GM12878 (cell line): ENCODE results near the gene HHAT. TPM values are rescaled to one million over a fixed set of nuclear protein-coding genes. Genes with fewer than 3 reads are reported as not detected.

ENCODE experiments used
- ATAC-seq: fragments of 200-7000 bp; cut with Tn5 transposase; 3 replicates; pipeline ENCODE4 v1.9.1; 2020; ENCODE audit warnings: mild to moderate bottlenecking, moderate library complexity
- BruUV-seq: library from RNA; stranded (reverse); fragments of 400-500 nt; replicated peaks from 2 replicates; lab custom pipeline; 2021; lab: Mats Ljungman, UMichigan
- CTCF ChIA-PET: fragments of 300-600 bp; sonication (Branson Sonifier 250); formaldehyde crosslinking; extraction: SDS; loops from one replicate; lab custom pipeline; 2021; ENCODE audit warnings: inconsistent platforms; lab: Yijun Ruan, JAX
- POLR2A ChIA-PET: fragments of 350-600 bp; formaldehyde crosslinking; extraction: SDS; loops from one replicate; lab custom pipeline; 2021; ENCODE audit warnings: inconsistent platforms; lab: Charles Lee
- RAD21 ChIA-PET: fragments of 300-600 bp; sonication (Branson Sonifier 250); formaldehyde crosslinking; loops from one replicate; lab custom pipeline; 2023; ENCODE audit warnings: antibody characterized with exemption; ENCODE audit not compliant: unreplicated experiment; lab: Charles Lee
- SMC1A ChIA-PET: fragments of 300-600 bp; sonication (Branson Sonifier 250); formaldehyde crosslinking; loops from one replicate; lab custom pipeline; 2023; ENCODE audit not compliant: unreplicated experiment, uncharacterized antibody; lab: Charles Lee
- DNase-seq: peaks from one replicate; pipeline ENCODE4 v3.0.0-alpha.2; 2011; ENCODE audit warnings: low read depth, low spot score
- FAIRE-seq: peaks from 3 replicates; lab custom pipeline; 2011; peaks lifted over from hg19 to GRCh38; lab: Jason Lieb, UNC
- H2AFZ ChIP-seq: 2 replicates; pipeline ENCODE4 v1.6.0; 2011; ENCODE audit warnings: low read depth, low read length, control low read depth; ENCODE audit not compliant: control insufficient read depth
- H3K27ac ChIP-seq: 2 replicates; pipeline ENCODE4 v1.5.1; 2011; ENCODE audit warnings: control low read depth; ENCODE audit not compliant: control insufficient read depth, insufficient read depth
- H3K27me3 ChIP-seq, 2 experiments: replicated peaks in 1 of 2; 2 replicates each; pipeline versions ENCODE4 v1.6.0 to v1.6.1; 2011; ENCODE audit warnings: low read length in 1 of 2; ENCODE audit not compliant: control insufficient read depth in 2 of 2, insufficient read depth in 2 of 2
- H3K36me3 ChIP-seq, 2 experiments: 2 replicates each; pipeline ENCODE4 v1.5.1; 2011; ENCODE audit warnings: low read length in 1 of 2; ENCODE audit not compliant: control insufficient read depth in 2 of 2, insufficient read depth in 2 of 2
- H3K4me1 ChIP-seq: 2 replicates; pipeline ENCODE4 v1.6.1; 2011; ENCODE audit warnings: mild to moderate bottlenecking, low read length, moderate library complexity, mixed read lengths; ENCODE audit not compliant: control insufficient read depth, insufficient read depth
- H3K4me2 ChIP-seq: 2 replicates; pipeline ENCODE4 v1.6.0; 2011; ENCODE audit warnings: control low read depth; ENCODE audit not compliant: control insufficient read depth, insufficient read depth
- H3K4me3 ChIP-seq: fragments of 200-600 bp; sonication (generic); 2 replicates; pipeline ENCODE4 v1.5.1; 2016
- H3K79me2 ChIP-seq: 2 replicates; pipeline ENCODE4 v1.6.0; 2011; ENCODE audit warnings: low read length; ENCODE audit not compliant: control insufficient read depth, insufficient read depth
- H3K9ac ChIP-seq: 2 replicates; pipeline ENCODE4 v1.8.0; 2011; ENCODE audit warnings: low read length, control low read depth, mixed read lengths; ENCODE audit not compliant: control insufficient read depth, insufficient read depth
- H3K9me3 ChIP-seq: replicated peaks from 3 replicates; pipeline ENCODE4 v1.5.1; 2011; ENCODE audit warnings: mild to moderate bottlenecking, low read length; ENCODE audit not compliant: control insufficient read depth, insufficient read depth
- H4K20me1 ChIP-seq: 2 replicates; pipeline ENCODE4 v1.6.0; 2011; ENCODE audit not compliant: control insufficient read depth, insufficient read depth
- HDGF ChIP-seq: fragments of 450-650 bp; IDR thresholded peaks from 2 replicates; pipeline ENCODE4 v1.6.1; 2016; ENCODE audit warnings: antibody characterized with exemption
- IKZF2 ChIP-seq, 2 experiments: fragments of 450-650 bp; IDR thresholded peaks; 2 replicates each; pipeline ENCODE4 v1.6.1; 2017; ENCODE audit warnings: mild to moderate bottlenecking in 2 of 2, moderate library complexity in 2 of 2
- JUNB ChIP-seq: IDR thresholded peaks from 2 replicates; pipeline ENCODE4 v1.6.1; 2016; ENCODE audit warnings: antibody characterized with exemption, mild to moderate bottlenecking
- KDM1A ChIP-seq: fragments of 200-600 bp; sonication (generic); IDR thresholded peaks from 2 replicates; pipeline ENCODE4 v1.6.1; 2016; ENCODE audit warnings: borderline replicate concordance
- LARP7 ChIP-seq: fragments of 450-650 bp; IDR thresholded peaks from 2 replicates; pipeline ENCODE4 v1.6.1; 2017; ENCODE audit warnings: mild to moderate bottlenecking
- MEF2A ChIP-seq: IDR thresholded peaks from 2 replicates; pipeline ENCODE4 v1.6.1; 2011; ENCODE audit warnings: low read depth, mild to moderate bottlenecking, low read length, moderate library complexity; ENCODE audit not compliant: insufficient read depth
- NBN ChIP-seq: fragments of 450-650 bp; IDR thresholded peaks from 2 replicates; pipeline ENCODE4 v1.6.1; 2016
- NR2C1 ChIP-seq: fragments of 450-650 bp; IDR thresholded peaks from 2 replicates; pipeline ENCODE4 v1.6.1; 2017; ENCODE audit warnings: antibody characterized with exemption, mild to moderate bottlenecking, moderate library complexity
- POLR2AphosphoS5 ChIP-seq: IDR thresholded peaks from 2 replicates; pipeline ENCODE4 v1.6.1; 2011; ENCODE audit warnings: mild to moderate bottlenecking, low read length, inconsistent platforms
- POU2F2 ChIP-seq: IDR thresholded peaks from 3 replicates; pipeline ENCODE4 v1.6.1; 2011; ENCODE audit warnings: low read depth, mild to moderate bottlenecking, low read length, borderline replicate concordance
- RAD51 ChIP-seq: fragments of 450-650 bp; IDR thresholded peaks from 2 replicates; pipeline ENCODE4 v1.6.1; 2016; ENCODE audit warnings: moderate library complexity, mild to moderate bottlenecking, inconsistent platforms
- SMARCA5 ChIP-seq: fragments of 450-650 bp; IDR thresholded peaks from 2 replicates; pipeline ENCODE4 v1.6.1; 2017; ENCODE audit warnings: mild to moderate bottlenecking
- SREBF1 ChIP-seq: IDR thresholded peaks from 2 replicates; pipeline ENCODE4 v1.6.1; 2012; ENCODE audit warnings: mild to moderate bottlenecking, low read length
- SUPT20H ChIP-seq: IDR thresholded peaks from 2 replicates; pipeline ENCODE4 v1.6.1; 2011; ENCODE audit warnings: low read depth, mild to moderate bottlenecking, low read length, moderate library complexity, borderline replicate concordance; ENCODE audit not compliant: control insufficient read depth
- YBX1 ChIP-seq: fragments of 450-650 bp; IDR thresholded peaks from 2 replicates; pipeline ENCODE4 v1.6.1; 2016; ENCODE audit warnings: antibody characterized with exemption
- ZNF622 ChIP-seq: fragments of 450-650 bp; IDR thresholded peaks from 2 replicates; pipeline ENCODE4 v1.6.1; 2017; ENCODE audit warnings: mild to moderate bottlenecking, inconsistent platforms
- in situ Hi-C: fragments of 300-500 bp; cut with MboI; formaldehyde crosslinking; loops from 9 replicates; pipeline ENCODE4 v1.14.3; 2018; ENCODE audit warnings: mixed read lengths
- intact Hi-C: fragments of 100-400 bp; cut with micrococcal nuclease; formaldehyde crosslinking; loops from one replicate; pipeline ENCODE4 v1.14.2; 2022; ENCODE audit not compliant: unreplicated experiment
- polyA plus RNA-seq, 11 experiments: library from polyadenylated mRNA; depleted of rRNA in 4 of 11; unstranded in 6 of 11; stranded (reverse) in 5 of 11; fragments of >200 nt; fragmentation: Nextera tagmentation in 4 of 11; fragmentation: Illumina TruSeq in 1 of 11; extraction: Ambion mirVana in 4 of 11; extraction: Trizol in 1 of 11; gene quantifications; 1 replicate in 1 of 11; 2 replicates in 10 of 11; pipeline versions ENCODE4 v1.2.1 to v1.2.3, GENCODE V29; 2011 to 2016; ENCODE audit warnings: inconsistent platforms in 2 of 11, missing spikeins in 2 of 11, low read depth in 1 of 11
- total RNA-seq, 4 experiments: library from RNA; depleted of rRNA in 3 of 4; stranded (reverse); fragments of >200 nt in 3 of 4; fragmentation: Illumina TruSeq in 1 of 4; extraction: Trizol in 1 of 4; gene quantifications; 2 replicates each; pipeline versions ENCODE4 v1.2.1 to v1.2.3, GENCODE V29; 2013 to 2021
- TF ChIP-seq, protein P1 (sequence below): fragments of 450-650 bp; IDR thresholded peaks from 2 replicates; pipeline ENCODE4 v1.6.1; 2017; ENCODE audit warnings: low read depth, mild to moderate bottlenecking, moderate library complexity
- TF ChIP-seq, protein P2 (sequence below): IDR thresholded peaks from 2 replicates; pipeline ENCODE4 v1.6.1; 2012; ENCODE audit warnings: low read length, inconsistent platforms
- TF ChIP-seq, protein P3 (sequence below): fragments of 450-650 bp; conservative IDR thresholded peaks from 2 replicates; pipeline ENCODE4 v1.6.1; 2017; ENCODE audit warnings: mild to moderate bottlenecking, moderate library complexity

Gene HHAT
- total and polyA plus RNA-seq, 10 of the 15 experiments (the other 5 are each of a cell fraction or from before 2014, with no cell fraction given): 1.2 to 37.6 (median 2.6) TPM

DNA sequence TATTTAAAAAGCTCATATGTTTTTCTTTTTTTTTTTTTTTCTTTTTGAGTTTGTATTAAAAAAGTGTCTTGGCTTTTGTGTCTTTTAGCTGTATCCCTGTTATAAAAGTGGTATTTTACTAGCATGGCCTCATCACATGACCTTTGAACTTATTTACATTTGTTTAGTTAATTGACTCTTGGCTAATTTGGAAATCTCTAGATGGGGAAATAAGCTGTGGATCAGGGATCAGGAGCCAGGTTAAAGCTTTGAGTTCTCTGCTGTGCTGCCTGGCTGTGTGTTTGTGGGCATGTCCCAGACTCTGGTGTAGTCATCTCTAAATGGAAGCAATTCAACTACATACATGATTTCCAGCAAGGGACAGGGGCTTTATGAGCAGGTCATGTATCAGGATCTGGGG lies 56.5 kb downstream of the HHAT start:
- Histone ChIP-seq H3K4me1 (no peaks in the 10 kb centered on the region), H2AFZ (no peak overlapping the region), H3K9ac (no peak overlapping the region), H3K4me3 (no peak overlapping the region), H3K27me3 (no peaks in the 10 kb centered on the region)
- ATAC-seq (peak; percentile 37; the same call in 2 of the 3 replicates), FAIRE-seq (no peak)
- CTCF ChIA-PET: interaction anchor here (0.6 to 3.7 kb wide), 9 partner anchors 10 to 77 kb away, joined by 3 to 39 read pairs (median 8); no protein-coding TSS in a partner anchor
- no peak for TF ChIP-seq YBX1
- TF ChIP-seq POLR2AphosphoS5: no peak
- TF ChIP-seq JUNB: no peak
- TF ChIP-seq NBN: no peak
- TF ChIP-seq MEF2A: no peak
- TF ChIP-seq RAD51: no peak
- TF ChIP-seq, protein P1, sequence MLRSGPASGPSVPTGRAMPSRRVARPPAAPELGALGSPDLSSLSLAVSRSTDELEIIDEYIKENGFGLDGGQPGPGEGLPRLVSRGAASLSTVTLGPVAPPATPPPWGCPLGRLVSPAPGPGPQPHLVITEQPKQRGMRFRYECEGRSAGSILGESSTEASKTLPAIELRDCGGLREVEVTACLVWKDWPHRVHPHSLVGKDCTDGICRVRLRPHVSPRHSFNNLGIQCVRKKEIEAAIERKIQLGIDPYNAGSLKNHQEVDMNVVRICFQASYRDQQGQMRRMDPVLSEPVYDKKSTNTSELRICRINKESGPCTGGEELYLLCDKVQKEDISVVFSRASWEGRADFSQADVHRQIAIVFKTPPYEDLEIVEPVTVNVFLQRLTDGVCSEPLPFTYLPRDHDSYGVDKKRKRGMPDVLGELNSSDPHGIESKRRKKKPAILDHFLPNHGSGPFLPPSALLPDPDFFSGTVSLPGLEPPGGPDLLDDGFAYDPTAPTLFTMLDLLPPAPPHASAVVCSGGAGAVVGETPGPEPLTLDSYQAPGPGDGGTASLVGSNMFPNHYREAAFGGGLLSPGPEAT: no peak
- TF ChIP-seq LARP7: no peak
- no peak for TF ChIP-seq POU2F2
- no peak for TF ChIP-seq KDM1A
- no peak for TF ChIP-seq NR2C1
- no peak for TF ChIP-seq SUPT20H
- no peak for TF ChIP-seq IKZF2 (IDR thresholded peaks at IDR 0.05)
- TF ChIP-seq ZNF622: no peak
- no peak for TF ChIP-seq HDGF
- TF ChIP-seq, protein P2, sequence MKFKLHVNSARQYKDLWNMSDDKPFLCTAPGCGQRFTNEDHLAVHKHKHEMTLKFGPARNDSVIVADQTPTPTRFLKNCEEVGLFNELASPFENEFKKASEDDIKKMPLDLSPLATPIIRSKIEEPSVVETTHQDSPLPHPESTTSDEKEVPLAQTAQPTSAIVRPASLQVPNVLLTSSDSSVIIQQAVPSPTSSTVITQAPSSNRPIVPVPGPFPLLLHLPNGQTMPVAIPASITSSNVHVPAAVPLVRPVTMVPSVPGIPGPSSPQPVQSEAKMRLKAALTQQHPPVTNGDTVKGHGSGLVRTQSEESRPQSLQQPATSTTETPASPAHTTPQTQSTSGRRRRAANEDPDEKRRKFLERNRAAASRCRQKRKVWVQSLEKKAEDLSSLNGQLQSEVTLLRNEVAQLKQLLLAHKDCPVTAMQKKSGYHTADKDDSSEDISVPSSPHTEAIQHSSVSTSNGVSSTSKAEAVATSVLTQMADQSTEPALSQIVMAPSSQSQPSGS: no peak
- no peak for TF ChIP-seq SMARCA5
- TF ChIP-seq SREBF1: no peak
- TF ChIP-seq, protein P3, sequence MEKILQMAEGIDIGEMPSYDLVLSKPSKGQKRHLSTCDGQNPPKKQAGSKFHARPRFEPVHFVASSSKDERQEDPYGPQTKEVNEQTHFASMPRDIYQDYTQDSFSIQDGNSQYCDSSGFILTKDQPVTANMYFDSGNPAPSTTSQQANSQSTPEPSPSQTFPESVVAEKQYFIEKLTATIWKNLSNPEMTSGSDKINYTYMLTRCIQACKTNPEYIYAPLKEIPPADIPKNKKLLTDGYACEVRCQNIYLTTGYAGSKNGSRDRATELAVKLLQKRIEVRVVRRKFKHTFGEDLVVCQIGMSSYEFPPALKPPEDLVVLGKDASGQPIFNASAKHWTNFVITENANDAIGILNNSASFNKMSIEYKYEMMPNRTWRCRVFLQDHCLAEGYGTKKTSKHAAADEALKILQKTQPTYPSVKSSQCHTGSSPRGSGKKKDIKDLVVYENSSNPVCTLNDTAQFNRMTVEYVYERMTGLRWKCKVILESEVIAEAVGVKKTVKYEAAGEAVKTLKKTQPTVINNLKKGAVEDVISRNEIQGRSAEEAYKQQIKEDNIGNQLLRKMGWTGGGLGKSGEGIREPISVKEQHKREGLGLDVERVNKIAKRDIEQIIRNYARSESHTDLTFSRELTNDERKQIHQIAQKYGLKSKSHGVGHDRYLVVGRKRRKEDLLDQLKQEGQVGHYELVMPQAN: no peak
- TF ChIP-seq, all 136 proteins: peak for 0
- SMC1A ChIA-PET: interaction anchor here (0.6 to 26.8 kb wide), 10 partner anchors 6 to 243 kb away, joined by 3 to 683 read pairs (median 4); no protein-coding TSS in a partner anchor
- Histone ChIP-seq H4K20me1 (no peaks in the 10 kb centered on the region), H3K79me2 (no peaks in the 10 kb centered on the region), H3K36me3 (no peaks in the 10 kb centered on the region), H3K9me3 (no peaks in the 10 kb centered on the region; the same call in 2 of the 3 replicates), H3K27ac (no peak overlapping the region), H3K4me2 (no peak overlapping the region)
- BruUV-seq: no TSS peak
- no peak for DNase-seq
- RAD21 ChIA-PET: interaction anchor here (0.5 to 7.4 kb wide), 7 partner anchors 8 to 362 kb away, joined by 3 to 59 read pairs (median 9); no protein-coding TSS in a partner anchor
- intact Hi-C loops: no loop called here
- in situ Hi-C loops: no loop called here
- POLR2A ChIA-PET: interaction anchor here (0.6 to 3.0 kb wide), 7 partner anchors 7 to 519 kb away, joined by 3 to 23 read pairs (median 6); no protein-coding TSS in a partner anchor
